ENCODE measurements around the gene SEMG1. TPM values are rescaled to one million over a fixed set of nuclear protein-coding genes. Genes with fewer than 3 reads are reported as not detected.

Gene SEMG1
- total RNA-seq, 1 experiment from 2014 or later = 2.0 TPM

DNA sequence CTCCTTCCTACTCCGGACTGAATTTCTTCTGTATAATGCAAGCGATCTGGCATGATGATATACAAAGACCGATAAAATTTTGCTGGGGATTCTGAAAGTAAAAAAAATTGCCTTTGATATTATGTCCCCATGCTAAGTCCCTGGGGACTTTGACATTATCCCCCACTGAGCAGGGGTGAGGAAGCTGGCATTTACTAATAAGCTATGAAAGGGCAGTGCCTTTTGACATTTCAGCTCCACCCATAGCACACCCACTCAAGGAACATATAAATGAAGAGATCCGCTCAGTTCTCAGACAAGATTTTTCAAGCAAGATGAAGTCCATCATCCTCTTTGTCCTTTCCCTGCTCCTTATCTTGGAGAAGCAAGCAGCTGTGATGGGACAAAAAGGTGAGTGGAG, 14.2 kb downstream of the SEMG1 start, which contains the start of gene SEMG2:
TSS of gene SEMG2 (plus strand) at position 298 of the 400 bp plus-strand sequence. CDS start at position 315, 17 bp downstream.
- Histone ChIP-seq H3K23ac (ENCODE audit: insufficient read length, low read depth, low read length) (no peak within 1 kb of the TSS), H3K79me1 (ENCODE audit: insufficient read depth, low read depth, low read length, poor library complexity, severe bottlenecking) (no peaks in the 10 kb centered on the region), H2BK5ac (ENCODE audit: insufficient read length, low read length) (no peak within 1 kb of the TSS), H4K8ac (replicated peaks; ENCODE audit: insufficient read length, low read depth, low read length) (no peak within 1 kb of the TSS), H3K27ac (ENCODE audit: insufficient read length, low read depth, low read length) (no peak within 1 kb of the TSS), H4K91ac (ENCODE audit: insufficient read length, low read depth, low read length) (no peak within 1 kb of the TSS), H3K4ac (ENCODE audit: low read depth, low read length) (no peak within 1 kb of the TSS), H2BK15ac (ENCODE audit: low read depth, low read length) (no peak within 1 kb of the TSS), H3K56ac (ENCODE audit: insufficient read length, low read depth, low read length) (no peak within 1 kb of the TSS), H3K23me2 (ENCODE audit: insufficient read length, low read depth, low read length, poor library complexity, severe bottlenecking) (no peaks in the 10 kb centered on the region), H3K27me3 (ENCODE audit: insufficient read depth, low read length) (no peaks in the 10 kb centered on the region; the same call in 1 of the 2 replicates), H2BK12ac (ENCODE audit: insufficient read length, low read depth, low read length) (no peak within 1 kb of the TSS), H3K18ac (ENCODE audit: insufficient read length, low read depth, low read length) (no peak within 1 kb of the TSS), H2AFZ (ENCODE audit: low read length) (no peak within 1 kb of the TSS), H3K4me2 (ENCODE audit: insufficient read depth, insufficient read length, low read length) (no peak within 1 kb of the TSS), H3K9me3 (ENCODE audit: control insufficient read depth, low read depth, low read length) (no peaks in the 10 kb centered on the region), H2AK5ac (ENCODE audit: insufficient read length, low read length) (no peak within 1 kb of the TSS), H3T11ph (ENCODE audit: low read length) (no peak within 1 kb of the TSS), H3K9ac (ENCODE audit: extremely low read depth, insufficient read length, low read length) (no peak within 1 kb of the TSS), H3K14ac (ENCODE audit: insufficient read depth, low read length) (no peak within 1 kb of the TSS), H4K5ac (ENCODE audit: insufficient read length, low read depth, low read length) (no peak within 1 kb of the TSS), H3K79me2 (ENCODE audit: insufficient read depth, low read length) (no peaks in the 10 kb centered on the region), H2BK20ac (ENCODE audit: low read depth, low read length, poor library complexity, severe bottlenecking) (no peak within 1 kb of the TSS), H4K20me1 (ENCODE audit: control insufficient read depth, insufficient read depth, insufficient read length) (no peaks in the 10 kb centered on the region), H3K4me1 (ENCODE audit: insufficient read depth, low read length) (no peaks in the 10 kb centered on the region), H2BK120ac (ENCODE audit: low read depth, low read length, poor library complexity, severe bottlenecking) (no peak within 1 kb of the TSS)
- peaks cover 42% of the 10 kb centered on the region for H3K27me3 Mint-ChIP-seq (ENCODE audit: low read depth)
- DNase-seq = no peak
- WGBS (ENCODE audit: extremely low coverage, insufficient read length, low lambda C conversion rate) = no CpG with 5 or more reads among the region's 4 CpGs
- TF ChIP-seq, protein P1, sequence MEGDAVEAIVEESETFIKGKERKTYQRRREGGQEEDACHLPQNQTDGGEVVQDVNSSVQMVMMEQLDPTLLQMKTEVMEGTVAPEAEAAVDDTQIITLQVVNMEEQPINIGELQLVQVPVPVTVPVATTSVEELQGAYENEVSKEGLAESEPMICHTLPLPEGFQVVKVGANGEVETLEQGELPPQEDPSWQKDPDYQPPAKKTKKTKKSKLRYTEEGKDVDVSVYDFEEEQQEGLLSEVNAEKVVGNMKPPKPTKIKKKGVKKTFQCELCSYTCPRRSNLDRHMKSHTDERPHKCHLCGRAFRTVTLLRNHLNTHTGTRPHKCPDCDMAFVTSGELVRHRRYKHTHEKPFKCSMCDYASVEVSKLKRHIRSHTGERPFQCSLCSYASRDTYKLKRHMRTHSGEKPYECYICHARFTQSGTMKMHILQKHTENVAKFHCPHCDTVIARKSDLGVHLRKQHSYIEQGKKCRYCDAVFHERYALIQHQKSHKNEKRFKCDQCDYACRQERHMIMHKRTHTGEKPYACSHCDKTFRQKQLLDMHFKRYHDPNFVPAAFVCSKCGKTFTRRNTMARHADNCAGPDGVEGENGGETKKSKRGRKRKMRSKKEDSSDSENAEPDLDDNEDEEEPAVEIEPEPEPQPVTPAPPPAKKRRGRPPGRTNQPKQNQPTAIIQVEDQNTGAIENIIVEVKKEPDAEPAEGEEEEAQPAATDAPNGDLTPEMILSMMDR (conservative IDR thresholded peaks at IDR 0.05) = no peak
- H3K9me3 Mint-ChIP-seq = no peaks in the 10 kb centered on the region
- H3K4me3 Mint-ChIP-seq = no peak within 1 kb of the TSS
- H3K4me1 Mint-ChIP-seq = no peaks in the 10 kb centered on the region
- no peaks in the 10 kb centered on the region for H3K36me3 Mint-ChIP-seq (ENCODE audit: insufficient read depth in 1 of 3, low read depth in 3 of 3)
- H3K27ac Mint-ChIP-seq = no peak within 1 kb of the TSS

Measured in H9 (cell line).